ENCODE data around the gene NFASC. TPM values are rescaled to one million over a fixed set of nuclear protein-coding genes. Genes with fewer than 3 reads are reported as not detected.

Gene NFASC
- polyA plus RNA-seq, 3 donors: 0.08 TPM; not detected in 2

GRCh38 chr1:205028390-205028789 is 157.7 kb downstream of the NFASC start:
- no peak overlapping the region for H3K4me3 Mint-ChIP-seq
- peaks cover 0 to 9% (median 3%) of the 10 kb centered on the region in 3 donors for H3K27me3 Mint-ChIP-seq (ENCODE audit: low read depth in 3 of 3)
- Histone ChIP-seq H2AFZ (ENCODE audit: insufficient read depth, low read depth, low read length, poor library complexity, severe bottlenecking) (no peak overlapping the region), H3K4me2 (replicated peaks; ENCODE audit: extremely low read depth, low read length, poor library complexity, severe bottlenecking) (no peak overlapping the region), H3K79me2 (ENCODE audit: insufficient read depth, low read length) (no peaks in the 10 kb centered on the region), H3K9me3 (replicated peaks in 1 of 2; ENCODE audit: control insufficient read depth in 1 of 2, insufficient read depth in 1 of 2, low read length in 2 of 2) (no peaks in the 10 kb centered on the region), H3K27me3 (ENCODE audit: control insufficient read depth in 2 of 2, insufficient read depth in 2 of 2, low read length in 2 of 2) (no peaks in the 10 kb centered on the region), H3K4me3 (replicated peaks in 1 of 3; ENCODE audit: low read depth in 2 of 3, low read length in 3 of 3) (no peak overlapping the region), H3K9ac (ENCODE audit: insufficient read depth, low read length, poor library complexity, severe bottlenecking) (no peak overlapping the region), H3K36me3 (replicated peaks in 1 of 2; ENCODE audit: control insufficient read depth in 1 of 2, insufficient read depth in 2 of 2, low read length in 2 of 2) (no peaks in the 10 kb centered on the region), H3K27ac (ENCODE audit: low read depth in 1 of 2, low read length in 2 of 2) (no peak overlapping the region), H3K4me1 (ENCODE audit: control insufficient read depth in 1 of 2, insufficient read depth in 2 of 2, low read length in 2 of 2) (no peaks in the 10 kb centered on the region), H4K20me1 (ENCODE audit: insufficient read depth, low read length) (no peaks in the 10 kb centered on the region)
- WGBS (ENCODE audit: insufficient coverage): 67% methylated on average over 2 of the region's 7 CpGs
- no peak overlapping the region for H3K27ac Mint-ChIP-seq
- intact Hi-C loops (cut with micrococcal nuclease): no loop called here
- H3K9me3 Mint-ChIP-seq: no peaks in the 10 kb centered on the region
- no peaks in the 10 kb centered on the region for H3K4me1 Mint-ChIP-seq
- no peaks in the 10 kb centered on the region for H3K36me3 Mint-ChIP-seq
- no peak for DNase-seq
- no peak for TF ChIP-seq CTCF (IDR thresholded peaks at IDR 0.05)

- Histone ChIP-seq H3K4me2 (replicated peaks; ENCODE audit: extremely low read depth, low read length, poor library complexity, severe bottlenecking) (no peak overlapping the region), H3K4me3 (replicated peaks in 1 of 3; ENCODE audit: low read depth in 2 of 3, low read length in 3 of 3) (no peak overlapping the region), H2AFZ (ENCODE audit: insufficient read depth, low read depth, low read length, poor library complexity, severe bottlenecking) (no peak overlapping the region), H3K27me3 (ENCODE audit: control insufficient read depth in 2 of 2, insufficient read depth in 2 of 2, low read length in 2 of 2) (no peaks in the 10 kb centered on the region), H3K9ac (ENCODE audit: insufficient read depth, low read length, poor library complexity, severe bottlenecking) (no peak overlapping the region), H3K79me2 (ENCODE audit: insufficient read depth, low read length) (no peaks in the 10 kb centered on the region), H3K9me3 (replicated peaks in 1 of 2; ENCODE audit: control insufficient read depth in 1 of 2, insufficient read depth in 1 of 2, low read length in 2 of 2) (no peaks in the 10 kb centered on the region), H3K36me3 (replicated peaks in 1 of 2; ENCODE audit: control insufficient read depth in 1 of 2, insufficient read depth in 2 of 2, low read length in 2 of 2) (no peaks in the 10 kb centered on the region), H4K20me1 (ENCODE audit: insufficient read depth, low read length) (no peaks in the 10 kb centered on the region), H3K4me1 (ENCODE audit: control insufficient read depth in 1 of 2, insufficient read depth in 2 of 2, low read length in 2 of 2) (no peaks in the 10 kb centered on the region), H3K27ac (ENCODE audit: low read depth in 1 of 2, low read length in 2 of 2) (no peak overlapping the region)
- Mint-ChIP-seq H3K27ac (no peak overlapping the region), H3K4me3 (no peak overlapping the region), H3K36me3 (no peaks in the 10 kb centered on the region), H3K27me3 (ENCODE audit: low read depth in 3 of 3) (peaks cover 0 to 9% (median 3%) of the 10 kb centered on the region in 3 donors), H3K9me3 (no peaks in the 10 kb centered on the region), H3K4me1 (no peaks in the 10 kb centered on the region)
- WGBS (ENCODE audit: insufficient coverage): 84% methylated on average over 4 of the region's 4 CpGs
- TF ChIP-seq CTCF (IDR thresholded peaks at IDR 0.05): no peak
- no peak for DNase-seq
- intact Hi-C loops (cut with micrococcal nuclease): no loop called here
These were observed 158.3 kb downstream of the NFASC start for GRCh38 chr1:205028924-205029323.

Data from CD14-positive monocyte (primary cell).